Keratinocyte (primary cell): ENCODE data around the gene ADRA2C.

Experiments
- EZH2 ChIP-seq: IDR thresholded peaks from one replicate; pipeline ENCODE4 v1.6.1; 2012; ENCODE audit warnings: inconsistent platforms, mild to moderate bottlenecking, low read length, moderate library complexity
- TF ChIP-seq, protein P1 (sequence below), 3 experiments: IDR thresholded peaks in 1 of 3; conservative IDR thresholded peaks in 1 of 3; optimal IDR thresholded peaks in 1 of 3; 2 replicates in 2 of 3; 3 replicates in 1 of 3; pipeline versions ENCODE3 to v1.5.1; 2011; ENCODE audit warnings: low read length in 3 of 3, mild to moderate bottlenecking in 3 of 3, moderate library complexity in 2 of 3, control low read depth in 1 of 3, inconsistent platforms in 1 of 3; ENCODE audit not compliant: insufficient read depth in 2 of 3; ENCODE audit errors: extremely low read depth in 1 of 3

GRCh38 chr4:3777033-3777390, 10.8 kb downstream of the ADRA2C start:
- TF ChIP-seq, protein P1, sequence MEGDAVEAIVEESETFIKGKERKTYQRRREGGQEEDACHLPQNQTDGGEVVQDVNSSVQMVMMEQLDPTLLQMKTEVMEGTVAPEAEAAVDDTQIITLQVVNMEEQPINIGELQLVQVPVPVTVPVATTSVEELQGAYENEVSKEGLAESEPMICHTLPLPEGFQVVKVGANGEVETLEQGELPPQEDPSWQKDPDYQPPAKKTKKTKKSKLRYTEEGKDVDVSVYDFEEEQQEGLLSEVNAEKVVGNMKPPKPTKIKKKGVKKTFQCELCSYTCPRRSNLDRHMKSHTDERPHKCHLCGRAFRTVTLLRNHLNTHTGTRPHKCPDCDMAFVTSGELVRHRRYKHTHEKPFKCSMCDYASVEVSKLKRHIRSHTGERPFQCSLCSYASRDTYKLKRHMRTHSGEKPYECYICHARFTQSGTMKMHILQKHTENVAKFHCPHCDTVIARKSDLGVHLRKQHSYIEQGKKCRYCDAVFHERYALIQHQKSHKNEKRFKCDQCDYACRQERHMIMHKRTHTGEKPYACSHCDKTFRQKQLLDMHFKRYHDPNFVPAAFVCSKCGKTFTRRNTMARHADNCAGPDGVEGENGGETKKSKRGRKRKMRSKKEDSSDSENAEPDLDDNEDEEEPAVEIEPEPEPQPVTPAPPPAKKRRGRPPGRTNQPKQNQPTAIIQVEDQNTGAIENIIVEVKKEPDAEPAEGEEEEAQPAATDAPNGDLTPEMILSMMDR (optimal IDR thresholded peaks at IDR 0.05 in 1 of 3, IDR thresholded peaks at IDR 0.05 in 1 of 3, conservative IDR thresholded peaks at IDR 0.05 in 1 of 3; ENCODE audit: extremely low read depth in 1 of 3, insufficient read depth in 2 of 3, low read length in 3 of 3), result no peak
- no peak for TF ChIP-seq EZH2
